Measurements from ENCODE around the gene TCP11.

Gene TCP11

DNA sequence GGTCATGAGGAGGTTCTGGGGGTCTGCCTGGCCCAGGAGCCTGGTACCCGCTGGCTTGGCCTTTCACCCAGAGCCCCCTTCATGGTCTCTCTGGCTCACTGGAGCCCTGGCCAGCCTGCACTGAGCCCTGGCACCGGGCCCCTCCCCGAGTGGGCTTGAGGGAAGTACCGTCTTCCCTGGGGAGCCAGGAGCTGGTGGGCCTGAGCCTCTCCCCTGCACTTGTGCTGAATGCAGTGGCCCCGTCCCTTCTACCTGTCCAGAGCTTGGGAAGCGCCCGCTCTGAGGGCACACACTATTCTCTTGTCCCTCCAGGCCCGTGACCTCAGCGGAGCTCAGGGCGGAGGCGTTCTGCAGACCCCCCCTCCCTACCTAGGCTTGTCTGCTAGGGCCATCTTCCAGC lies 62.2 kb downstream of the TCP11 start:
- TF ChIP-seq, protein P1, sequence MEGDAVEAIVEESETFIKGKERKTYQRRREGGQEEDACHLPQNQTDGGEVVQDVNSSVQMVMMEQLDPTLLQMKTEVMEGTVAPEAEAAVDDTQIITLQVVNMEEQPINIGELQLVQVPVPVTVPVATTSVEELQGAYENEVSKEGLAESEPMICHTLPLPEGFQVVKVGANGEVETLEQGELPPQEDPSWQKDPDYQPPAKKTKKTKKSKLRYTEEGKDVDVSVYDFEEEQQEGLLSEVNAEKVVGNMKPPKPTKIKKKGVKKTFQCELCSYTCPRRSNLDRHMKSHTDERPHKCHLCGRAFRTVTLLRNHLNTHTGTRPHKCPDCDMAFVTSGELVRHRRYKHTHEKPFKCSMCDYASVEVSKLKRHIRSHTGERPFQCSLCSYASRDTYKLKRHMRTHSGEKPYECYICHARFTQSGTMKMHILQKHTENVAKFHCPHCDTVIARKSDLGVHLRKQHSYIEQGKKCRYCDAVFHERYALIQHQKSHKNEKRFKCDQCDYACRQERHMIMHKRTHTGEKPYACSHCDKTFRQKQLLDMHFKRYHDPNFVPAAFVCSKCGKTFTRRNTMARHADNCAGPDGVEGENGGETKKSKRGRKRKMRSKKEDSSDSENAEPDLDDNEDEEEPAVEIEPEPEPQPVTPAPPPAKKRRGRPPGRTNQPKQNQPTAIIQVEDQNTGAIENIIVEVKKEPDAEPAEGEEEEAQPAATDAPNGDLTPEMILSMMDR (IDR thresholded peaks at IDR 0.05; ENCODE audit: control insufficient read depth, extremely low read depth, insufficient read depth): no peak
- no peak for DNase-seq (ENCODE audit: low read depth)
- no peak overlapping the region for H3K4me3 ChIP-seq (ENCODE audit: low read depth, low read length)

DNA sequence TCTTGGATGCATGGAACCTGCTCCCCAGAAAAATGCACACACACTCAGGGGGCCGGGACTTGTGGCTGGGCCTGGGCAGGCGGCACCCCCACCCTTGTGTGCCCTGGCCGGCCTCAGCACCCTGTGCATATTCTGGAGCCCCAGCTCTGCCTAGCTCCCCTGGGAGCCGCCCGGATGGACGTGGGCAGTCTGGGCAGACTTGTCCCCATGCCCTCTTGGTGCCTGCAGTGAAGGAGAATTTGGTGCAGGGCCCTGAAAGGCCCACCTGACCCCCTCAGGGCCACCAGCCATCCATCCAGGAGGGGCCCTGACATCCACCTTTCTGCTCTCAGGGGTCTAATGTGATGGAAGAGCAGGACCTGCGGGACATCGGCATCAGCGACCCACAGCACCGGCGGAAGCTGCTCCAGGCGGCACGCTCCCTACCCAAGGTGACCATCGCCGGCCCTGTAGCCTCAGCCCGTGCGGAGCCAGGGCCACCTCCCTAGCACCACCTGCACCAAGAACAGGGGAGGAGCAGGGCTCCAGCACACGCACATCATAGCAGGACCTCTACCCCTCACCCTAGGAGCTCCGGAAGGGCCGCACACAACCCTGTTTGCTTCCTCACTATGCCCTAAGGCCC lies 62.8 kb downstream of the TCP11 start:
- TF ChIP-seq, protein P1 (IDR thresholded peaks at IDR 0.05; ENCODE audit: control insufficient read depth, extremely low read depth, insufficient read depth): no peak
- H3K4me3 ChIP-seq (ENCODE audit: low read depth, low read length): no peak overlapping the region
- no peak for DNase-seq (ENCODE audit: low read depth)

DNA sequence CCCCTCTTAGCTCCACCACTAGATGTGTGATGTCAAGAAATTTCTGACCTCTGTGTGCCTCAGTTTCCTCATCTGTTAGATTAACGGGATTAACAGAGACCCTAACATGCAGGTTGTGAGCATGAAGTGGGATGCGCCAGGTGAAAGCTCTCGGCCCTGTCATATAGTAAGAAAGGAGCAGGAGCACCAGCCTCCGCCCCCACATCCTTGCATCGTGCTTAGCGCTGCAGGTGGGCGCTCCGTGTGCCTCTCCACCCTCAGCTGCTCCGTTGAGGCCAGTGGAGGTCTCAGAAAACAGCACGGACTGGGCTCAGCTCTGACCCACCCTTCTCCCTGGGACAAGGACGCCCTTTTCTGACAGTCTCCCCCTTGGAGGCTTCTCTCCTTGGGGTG lies 63.4 kb downstream of the TCP11 start:
- DNase-seq (ENCODE audit: low read depth): no peak
- TF ChIP-seq, protein P1 (IDR thresholded peaks at IDR 0.05; ENCODE audit: control insufficient read depth, extremely low read depth, insufficient read depth): no peak
- H3K4me3 ChIP-seq (ENCODE audit: low read depth, low read length): no peak overlapping the region

DNA sequence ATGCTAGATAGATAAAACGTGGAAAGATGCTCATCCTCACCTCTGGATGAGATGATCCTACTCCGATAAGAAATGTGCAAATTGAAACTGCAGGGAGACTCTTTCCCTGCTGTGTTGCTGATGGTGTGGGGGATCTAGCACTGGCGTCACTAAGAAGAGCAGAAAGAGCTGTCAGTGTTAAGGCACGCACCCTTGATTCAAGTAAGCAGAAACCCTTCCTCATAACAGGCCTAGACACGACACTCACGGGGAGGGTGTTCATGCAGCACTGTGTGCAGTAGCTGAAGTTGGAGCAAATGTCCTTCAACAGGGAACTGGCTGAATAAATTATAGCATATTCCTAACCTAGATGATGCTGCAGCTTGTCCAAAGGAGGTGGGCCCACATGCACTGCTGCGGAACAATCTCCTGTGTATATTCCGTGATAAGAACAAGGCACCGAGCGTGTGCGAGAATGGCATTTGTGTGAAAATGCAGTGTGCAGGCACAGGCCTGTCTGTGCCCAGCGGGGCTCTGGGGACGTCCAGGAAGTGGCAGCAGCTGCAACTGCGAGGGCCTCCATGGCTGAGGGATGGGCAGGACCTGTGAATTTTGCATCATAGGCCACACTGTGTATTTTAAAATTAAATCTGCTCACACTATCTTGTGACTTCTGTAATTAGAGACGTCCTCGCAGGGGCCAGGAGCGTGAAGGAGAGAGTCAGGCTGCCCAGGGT lies 64.0 kb downstream of the TCP11 start:
- TF ChIP-seq, protein P1 (IDR thresholded peaks at IDR 0.05; ENCODE audit: control insufficient read depth, extremely low read depth, insufficient read depth): no peak
- DNase-seq (ENCODE audit: low read depth): no peak

DNA sequence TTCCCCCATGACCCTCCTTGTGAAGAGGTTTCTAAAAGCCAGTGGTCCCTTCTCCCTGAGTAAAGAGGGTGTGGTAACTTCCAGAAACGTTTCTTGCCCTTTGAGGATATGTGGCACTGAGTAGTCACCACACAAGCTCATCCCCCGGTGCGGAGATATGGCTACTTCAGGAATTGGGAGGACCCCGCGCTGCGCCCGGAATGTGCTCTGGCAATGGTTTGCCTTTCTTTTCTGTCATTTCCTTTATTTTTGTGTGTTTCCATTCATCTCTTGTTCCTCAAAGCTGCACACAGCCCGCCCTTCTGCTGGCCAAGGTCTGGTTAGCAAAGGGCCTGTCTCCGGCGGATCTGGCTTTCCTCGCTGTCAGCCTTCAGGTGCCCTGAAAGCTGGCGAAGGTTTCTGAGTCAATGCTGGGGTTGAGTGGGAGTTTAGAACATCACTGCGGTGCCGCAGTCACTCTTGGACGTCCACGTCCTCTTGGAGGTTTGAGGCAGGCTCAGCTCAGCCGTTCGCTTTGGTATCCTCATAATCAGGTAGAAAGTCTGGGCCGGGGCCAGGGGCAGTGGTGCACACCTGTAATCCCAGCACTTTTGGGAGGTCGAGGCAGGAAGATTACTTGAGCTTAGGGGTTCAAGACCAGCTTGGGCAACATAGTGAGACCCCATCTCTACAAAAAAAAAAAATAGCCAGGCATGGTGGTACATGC lies 67.2 kb downstream of the TCP11 start:
- H3K4me3 ChIP-seq (ENCODE audit: low read depth, low read length): no peak overlapping the region
- DNase-seq (ENCODE audit: low read depth): no peak
- TF ChIP-seq, protein P1 (IDR thresholded peaks at IDR 0.05; ENCODE audit: control insufficient read depth, extremely low read depth, insufficient read depth): no peak

More for the DNA sequence above, 64.0 kb downstream of the TCP11 start:
- no peak overlapping the region for H3K4me3 ChIP-seq (ENCODE audit: low read depth, low read length)

DNA sequence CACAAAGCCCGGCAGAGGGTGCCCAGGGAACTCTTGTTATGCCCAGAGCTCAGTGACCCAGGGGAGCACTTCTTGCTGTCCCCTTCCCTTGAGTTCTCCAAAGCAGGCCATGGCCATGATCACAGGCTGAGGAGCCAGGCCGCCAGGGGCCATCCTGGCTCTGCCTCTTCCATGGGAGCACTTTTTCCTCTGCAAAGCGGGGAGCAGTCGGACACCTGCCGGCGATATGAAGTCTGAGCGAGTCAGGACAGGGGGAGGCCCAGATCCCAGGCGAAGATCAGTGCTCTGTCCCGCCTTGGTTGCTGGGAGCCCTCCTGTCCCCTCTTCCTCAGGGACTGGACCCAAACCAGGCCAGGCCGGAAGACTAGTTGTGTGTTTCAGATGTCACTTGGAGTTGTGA lies 67.9 kb downstream of the TCP11 start:
- no peak overlapping the region for H3K4me3 ChIP-seq (ENCODE audit: low read depth, low read length)
- TF ChIP-seq, protein P1 (IDR thresholded peaks at IDR 0.05; ENCODE audit: control insufficient read depth, extremely low read depth, insufficient read depth): no peak
- no peak for DNase-seq (ENCODE audit: low read depth)

Measured in LNCaP clone FGC (cell line).